NCI-H1436 treated with DMSO at 0.1 percent for 48 hours (cell line): ENCODE results near the gene ASB5.
"Not testable (repeated sequence)": the region's sequence is repeated elsewhere in the genome, so short reads cannot be mapped to it uniquely, and the experiment has no call there.

Experiments used
- DNase-seq: peaks from one replicate; lab custom pipeline; 2025; lab: John Stamatoyannopoulos, UW

The ASB5 gene

DNA sequence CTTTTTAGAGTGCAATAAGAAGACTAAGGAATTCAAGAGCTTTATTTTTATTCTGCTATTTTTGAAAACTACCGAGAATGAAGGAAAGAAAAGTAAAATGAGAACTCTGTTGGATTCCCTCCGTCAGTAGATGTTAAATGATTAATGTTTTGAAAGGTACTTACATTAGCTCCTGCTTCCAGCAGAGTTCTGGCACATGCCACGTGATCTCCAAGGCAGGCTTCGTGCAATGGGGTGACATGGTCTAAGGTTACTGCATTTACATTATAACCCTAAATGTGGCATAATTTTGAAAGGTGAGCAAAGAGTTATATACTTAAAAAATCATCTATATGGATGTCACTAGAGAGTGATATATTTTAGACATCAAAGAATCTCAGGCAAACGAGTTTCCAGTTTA is 46.9 kb downstream of the ASB5 start:
- DNase-seq: no peak

- no peak for DNase-seq
Observed at GRCh38 chr4:176217510-176217909, 51.5 kb downstream of the ASB5 start.

DNA sequence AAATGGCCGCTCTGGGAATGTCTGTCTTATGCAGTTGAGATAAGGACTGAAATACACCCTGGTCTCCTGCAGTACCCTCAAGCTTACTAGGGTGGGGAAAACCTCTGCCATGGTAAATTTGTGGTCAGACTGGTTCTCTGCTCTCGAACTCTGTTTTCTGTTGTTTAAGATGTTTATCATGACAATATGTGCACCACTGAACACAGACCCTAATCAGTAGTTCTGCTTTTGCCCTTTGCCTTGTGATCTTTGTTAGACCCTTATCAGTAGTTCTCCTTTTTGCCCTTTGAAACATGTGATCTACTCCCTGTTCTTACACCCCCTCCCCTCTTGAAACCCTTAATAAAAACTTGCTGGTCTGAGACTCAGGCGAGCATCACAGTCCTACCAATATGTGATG is 56.7 kb downstream of the ASB5 start:
- DNase-seq: not testable (repeated sequence)

DNA sequence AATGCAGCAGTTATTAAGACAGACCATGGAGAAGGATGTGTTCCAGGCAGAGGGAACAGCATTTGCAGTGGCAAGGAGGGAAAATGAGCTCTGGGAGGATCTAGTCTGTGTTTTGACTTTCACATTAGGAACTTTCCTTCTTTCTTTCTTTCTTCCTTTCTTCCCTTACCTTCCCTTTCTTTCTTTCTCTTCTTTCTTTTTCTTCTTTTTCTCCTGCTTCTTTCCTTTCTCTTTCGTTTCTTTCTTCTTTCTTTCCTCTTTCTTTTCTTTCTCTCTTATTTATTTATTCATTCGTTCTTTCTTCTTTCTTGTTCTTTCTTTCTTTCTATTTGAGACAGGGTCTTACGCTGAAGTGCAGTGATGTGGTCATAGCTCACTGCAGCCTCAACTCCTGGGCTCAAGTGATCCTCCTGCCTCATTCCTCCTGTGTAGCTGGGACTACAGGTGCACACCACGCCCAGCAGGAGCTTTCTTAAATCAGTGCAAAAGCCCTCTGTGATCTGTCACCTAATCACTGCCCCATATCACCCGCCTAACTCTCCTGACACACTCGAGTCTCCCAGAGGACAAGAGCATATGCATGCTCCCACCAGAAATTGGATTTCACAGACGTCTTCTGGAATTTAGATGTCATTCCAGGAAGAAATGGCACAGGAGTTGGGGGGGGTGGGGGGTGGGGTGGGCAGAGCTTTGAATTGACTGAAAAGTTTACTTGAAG is 58.3 kb downstream of the ASB5 start:
- no peak for DNase-seq

DNA sequence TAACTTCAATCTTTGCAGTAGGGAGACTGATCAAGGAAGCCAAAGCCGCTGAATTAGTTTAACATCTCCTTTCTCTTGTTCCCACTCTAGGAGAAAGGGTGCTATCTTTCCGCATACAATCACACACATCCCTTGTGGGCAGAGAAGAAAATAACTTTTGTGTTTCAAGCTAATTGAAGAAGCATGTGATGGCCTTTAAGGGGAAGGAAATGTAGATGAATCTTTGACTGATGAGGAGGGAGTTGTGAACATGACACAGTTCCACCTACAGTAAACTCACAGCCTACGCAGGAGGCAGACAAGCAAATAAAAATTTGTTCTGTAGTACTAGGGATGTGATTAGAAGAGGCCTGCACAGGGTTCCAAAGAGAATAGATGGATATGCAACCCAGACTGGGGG is 58.9 kb downstream of the ASB5 start:
- no peak for DNase-seq

GRCh38 chr4:176209535-176209934 is 59.5 kb downstream of the ASB5 start:
- DNase-seq: no peak

GRCh38 chr4:176207839-176208238 is 61.2 kb downstream of the ASB5 start:
- DNase-seq: no peak

GRCh38 chr4:176205299-176205698 is 63.7 kb downstream of the ASB5 start:
- no peak for DNase-seq

GRCh38 chr4:176198316-176198903 is 70.6 kb downstream of the ASB5 start:
- DNase-seq: no peak

- peak; percentile 52 for DNase-seq
Observed at GRCh38 chr4:176195184-176195978, 73.6 kb downstream of the ASB5 start, which contains the start of gene SPATA4. SPATA4 (minus strand) TSS chr4:176195585; CDS start chr4:176195562, 23 bp downstream.

DNA sequence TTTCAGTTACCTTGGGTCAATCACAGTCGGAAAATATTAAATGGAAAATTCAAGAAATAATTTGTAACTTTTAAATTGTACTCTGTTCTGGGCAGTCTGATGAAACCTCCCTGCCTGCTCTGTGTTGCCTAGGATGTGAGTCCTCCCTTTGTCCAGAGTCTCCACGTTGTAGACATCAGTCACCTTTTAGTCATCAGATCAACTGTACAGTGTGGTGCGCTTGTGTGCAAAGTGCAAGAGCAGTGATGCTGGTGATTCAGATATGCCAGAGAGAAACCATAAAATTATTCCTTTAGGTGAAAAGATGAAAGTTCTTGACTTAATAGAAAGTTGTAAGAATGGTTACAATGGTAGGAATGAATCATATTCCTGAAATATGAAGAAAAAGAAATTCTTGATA is 75.1 kb downstream of the ASB5 start:
- no peak for DNase-seq

DNA sequence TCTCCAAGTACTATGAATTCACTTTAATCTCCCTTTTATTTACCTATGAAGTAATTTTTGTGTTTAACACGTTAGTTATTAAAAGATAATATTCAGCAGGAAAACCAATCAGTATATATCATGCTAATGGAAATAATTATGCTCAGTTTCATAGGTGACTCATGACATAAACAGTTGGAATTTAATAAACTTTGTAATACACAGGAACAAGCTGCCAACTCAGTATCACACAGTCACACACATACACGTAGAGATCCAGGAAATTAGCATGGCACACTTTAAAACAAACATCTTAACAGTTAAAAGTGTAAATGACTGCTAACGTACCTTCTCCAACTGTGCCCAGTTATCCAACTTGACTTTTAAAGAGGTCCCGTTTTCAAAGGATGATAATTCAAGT is 75.9 kb downstream of the ASB5 start:
- DNase-seq: no peak

DNA sequence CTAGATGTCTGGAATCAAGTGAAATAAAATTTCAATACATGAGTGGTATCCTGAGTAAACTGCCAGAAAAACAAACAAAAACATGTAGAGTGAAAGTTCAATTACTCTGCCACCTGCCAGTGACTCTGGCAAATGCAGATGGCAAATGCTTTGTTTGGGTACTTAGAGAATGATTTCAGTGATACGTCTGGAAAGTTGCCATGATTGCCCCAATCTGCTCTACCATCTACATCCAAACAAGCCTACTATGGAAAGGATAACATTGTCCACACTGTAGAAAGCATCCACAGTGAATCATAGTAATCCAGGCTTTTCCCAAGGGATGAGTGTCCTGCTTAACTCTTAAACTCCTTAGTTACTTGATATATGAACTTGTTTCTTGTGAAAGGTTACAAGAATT is 77.0 kb downstream of the ASB5 start:
- no peak for DNase-seq

DNA sequence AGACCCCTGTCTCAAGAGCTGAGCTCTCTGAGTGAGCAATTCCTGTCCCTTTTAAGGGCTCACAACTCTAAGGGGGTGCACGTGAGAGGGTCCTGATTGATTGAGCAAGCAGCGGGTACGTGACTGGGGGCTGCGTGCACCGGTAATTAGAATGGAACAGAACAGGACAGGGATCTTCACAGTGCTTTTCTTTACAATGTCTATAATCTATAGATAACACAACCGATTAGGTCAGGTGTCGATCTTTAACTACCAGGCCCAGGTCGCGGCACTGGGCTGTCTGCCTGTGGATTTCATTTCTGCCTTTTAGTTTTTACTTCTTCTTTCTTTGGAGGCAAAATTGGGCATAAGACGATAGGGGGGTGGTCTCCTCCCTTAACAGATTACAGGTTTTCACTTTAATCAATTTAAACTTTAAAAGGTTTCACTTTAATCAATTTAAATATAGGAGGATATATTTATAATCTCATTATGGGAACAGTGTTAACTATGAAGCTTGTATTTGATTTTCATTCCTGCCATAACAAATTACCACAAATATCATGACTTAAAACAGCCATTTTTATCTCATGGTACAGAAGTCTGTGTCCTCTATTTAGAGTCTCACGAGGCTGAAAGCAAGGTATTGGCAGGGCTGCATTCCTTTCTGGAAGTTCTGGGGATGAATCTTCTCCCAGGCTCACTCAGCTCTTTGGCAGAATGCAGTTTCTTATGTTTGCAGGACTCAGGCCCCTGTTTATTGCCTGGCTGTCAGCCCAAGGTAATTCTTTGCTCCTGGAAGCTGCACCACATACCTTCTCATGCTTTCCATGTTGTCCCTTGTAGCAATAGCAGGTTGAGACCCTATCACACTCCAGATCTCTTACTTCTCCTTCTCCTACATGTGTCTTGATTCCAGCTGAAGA is 78.9 kb downstream of the ASB5 start:
- DNase-seq: no peak

- no peak for DNase-seq
Observed at GRCh38 chr4:176188654-176189053, 80.4 kb downstream of the ASB5 start.

DNA sequence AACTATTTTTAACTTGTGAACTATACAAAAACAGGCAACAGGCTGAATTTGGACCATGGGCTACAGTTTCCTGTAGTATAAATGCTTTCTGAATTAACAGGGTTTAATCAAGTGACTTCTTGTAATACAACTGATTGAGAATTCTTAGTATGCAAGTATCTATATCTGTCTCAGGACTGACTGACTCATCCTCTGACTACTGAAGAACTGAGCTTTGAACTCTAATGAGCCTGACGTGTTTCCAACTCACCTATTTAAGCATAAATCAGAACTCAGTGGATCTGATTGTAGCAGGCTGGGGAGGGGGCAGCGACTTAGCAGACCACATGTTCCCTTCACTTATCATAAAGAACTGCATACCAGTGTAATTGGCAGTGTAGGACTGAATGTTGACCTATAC is 81.4 kb downstream of the ASB5 start:
- no peak for DNase-seq

DNA sequence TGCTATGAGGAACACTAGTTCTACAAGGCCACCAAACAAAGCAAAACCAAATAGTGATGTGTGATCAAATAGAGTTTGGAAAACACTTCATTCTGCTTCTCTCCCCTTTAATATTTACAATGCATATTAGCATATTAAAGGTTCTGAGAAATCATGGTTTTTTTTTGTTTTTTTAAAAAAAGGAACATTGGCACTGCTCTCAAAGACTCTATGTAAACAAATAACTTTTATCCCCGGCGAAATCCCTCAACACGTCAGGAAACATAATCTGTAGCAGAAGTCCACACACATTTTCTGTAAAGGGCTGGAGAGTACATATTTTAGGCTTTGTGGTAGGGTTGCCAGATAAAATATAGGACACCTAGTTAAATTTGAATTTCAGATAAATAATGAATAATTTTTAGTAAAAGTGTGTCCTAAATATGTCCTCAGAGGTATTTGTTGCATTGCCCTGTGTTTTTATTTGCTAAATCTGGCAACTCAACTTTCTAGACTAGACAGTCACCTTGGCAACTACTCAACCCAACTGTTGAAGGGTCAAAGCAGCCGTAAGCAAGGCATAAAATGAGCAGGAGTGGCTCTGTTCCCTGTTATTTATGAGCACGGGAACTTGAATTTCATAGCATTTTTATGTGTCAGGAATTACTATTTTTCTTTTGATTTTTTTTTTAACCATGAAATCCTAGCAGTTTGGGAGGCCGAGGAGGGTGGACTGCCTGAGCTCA is 82.2 kb downstream of the ASB5 start:
- DNase-seq: no peak

DNA sequence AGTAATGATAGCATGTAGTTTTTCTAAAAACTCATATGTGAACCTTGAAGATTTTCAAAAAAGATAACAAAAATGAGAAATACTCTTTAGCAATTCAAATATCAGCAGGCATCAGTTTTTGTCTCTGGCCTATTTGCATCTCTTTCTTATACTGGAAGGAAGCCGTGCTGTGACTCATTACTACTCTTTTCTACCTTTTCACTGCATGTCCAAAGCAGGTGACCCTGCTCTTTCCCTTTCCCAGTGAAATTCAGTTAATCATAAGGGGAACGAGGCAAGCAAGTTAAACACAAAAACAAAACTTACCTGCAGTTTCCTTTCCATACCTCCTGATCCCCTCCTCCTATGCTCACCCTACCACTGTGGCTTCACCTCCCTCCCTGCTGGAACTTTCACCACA is 83.0 kb downstream of the ASB5 start:
- no peak for DNase-seq

- DNase-seq: no peak
Observed at GRCh38 chr4:176185051-176185450, 84.0 kb downstream of the ASB5 start.
